Stimulated activated CD8-positive, alpha-beta memory T cell treated with anti-CD3 and anti-CD28 coated beads, Interleukin-15, amount 100 ng/mL, for 48 hours (primary cell): ENCODE data around the gene ZMYND12.

Experiments used
- DNase-seq, 2 donors: peaks; one replicate each; pipeline ENCODE4 v3.0.0-alpha.2; 2020; ENCODE audit warnings: low read depth in 2 of 2

The ZMYND12 gene

GRCh38 chr1:42392967-42393848, 62.6 kb downstream of the ZMYND12 start:
- no peak for DNase-seq

- no peak for DNase-seq
Measured at GRCh38 chr1:42392255-42392654, 63.6 kb downstream of the ZMYND12 start.

GRCh38 chr1:42386051-42386450, 69.8 kb downstream of the ZMYND12 start:
- no peak for DNase-seq

- DNase-seq: no peak
Measured at GRCh38 chr1:42385283-42385682, 70.5 kb downstream of the ZMYND12 start.

- DNase-seq: no peak
Measured at GRCh38 chr1:42381280-42381673, 74.5 kb downstream of the ZMYND12 start.

GRCh38 chr1:42380586-42381279, 75.1 kb downstream of the ZMYND12 start, which contains the start of gene RIMKLA:
Gene RIMKLA, plus strand, starts transcription at chr1:42380792. Its CDS starts 143 bp downstream, at chr1:42380935.
- DNase-seq: peak; percentile 40 to 49
